Measurements from ENCODE around the gene ZCCHC13.
"Not testable (repeated sequence)": the region's sequence is repeated elsewhere in the genome, so short reads cannot be mapped to it uniquely, and the experiment has no call there.

ZCCHC13 gene

GRCh38 chrX:74304016-74304415 lies at the start of gene ZCCHC13:
ZCCHC13 (plus strand) TSS chrX:74304180; CDS start chrX:74304267, 87 bp downstream.
- DNase-seq = no peak

GRCh38 chrX:74258111-74258510 lies 45.9 kb upstream of the ZCCHC13 start:
- DNase-seq = not testable (repeated sequence)

DNA sequence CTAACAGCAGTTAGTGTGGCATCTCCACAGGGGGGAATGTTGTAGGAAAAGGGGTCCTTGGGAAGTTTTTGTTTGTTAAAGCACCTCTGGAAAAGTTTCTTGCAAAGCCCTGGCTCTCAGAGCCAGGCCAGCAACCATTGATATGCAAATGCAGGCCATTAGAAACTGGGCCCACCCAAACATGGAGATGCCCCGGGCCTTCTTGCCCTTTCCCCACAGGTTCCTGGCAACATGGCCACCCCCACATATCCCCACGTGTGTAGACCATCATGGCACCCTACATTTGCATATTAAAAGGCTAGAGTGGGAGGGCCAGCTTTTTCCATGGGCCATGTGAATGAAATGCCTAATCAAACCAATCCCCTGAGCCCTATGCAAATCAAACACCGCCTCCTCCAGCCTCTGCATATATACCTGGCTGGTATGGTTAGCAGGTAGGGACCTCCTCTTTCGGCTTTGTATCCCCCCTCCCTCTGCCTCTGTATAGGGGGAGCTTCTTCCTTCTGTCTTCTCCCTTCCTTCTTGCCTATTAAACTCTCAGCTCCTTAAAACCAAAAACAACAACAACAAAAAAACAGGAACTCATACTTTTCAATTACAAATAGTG lies 44.0 kb upstream of the ZCCHC13 start:
- DNase-seq = no peak

GRCh38 chrX:74262452-74263209 lies 41.3 kb upstream of the ZCCHC13 start:
- no peak for DNase-seq

GRCh38 chrX:74270393-74270792 lies 33.6 kb upstream of the ZCCHC13 start:
- no peak for DNase-seq

- no peak for DNase-seq
These were observed 31.8 kb upstream of the ZCCHC13 start for GRCh38 chrX:74272230-74272629.

GRCh38 chrX:74274516-74274915 lies 29.5 kb upstream of the ZCCHC13 start:
- DNase-seq = no peak

- no peak for DNase-seq
These were observed 26.7 kb upstream of the ZCCHC13 start for GRCh38 chrX:74277320-74277719.

DNA sequence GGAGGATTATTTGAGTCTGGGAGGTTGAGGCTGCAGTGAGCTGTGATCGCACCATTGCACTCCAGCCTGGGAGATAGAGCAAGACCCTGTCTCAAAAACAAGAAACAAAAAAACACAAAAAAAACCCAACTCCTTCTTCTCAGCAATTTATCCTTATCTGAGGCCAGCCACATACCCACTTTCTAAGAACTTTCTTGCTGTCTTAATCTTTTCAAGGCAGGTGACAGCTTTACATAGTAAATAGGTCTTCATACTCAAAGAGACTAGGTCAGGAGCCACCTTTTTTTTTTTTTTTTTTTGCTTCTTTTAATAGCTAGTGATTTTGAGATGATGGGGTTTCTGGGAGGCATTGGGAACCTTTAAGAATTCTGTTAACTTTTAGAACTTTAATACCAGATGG lies 26.1 kb upstream of the ZCCHC13 start:
- no peak for DNase-seq

DNA sequence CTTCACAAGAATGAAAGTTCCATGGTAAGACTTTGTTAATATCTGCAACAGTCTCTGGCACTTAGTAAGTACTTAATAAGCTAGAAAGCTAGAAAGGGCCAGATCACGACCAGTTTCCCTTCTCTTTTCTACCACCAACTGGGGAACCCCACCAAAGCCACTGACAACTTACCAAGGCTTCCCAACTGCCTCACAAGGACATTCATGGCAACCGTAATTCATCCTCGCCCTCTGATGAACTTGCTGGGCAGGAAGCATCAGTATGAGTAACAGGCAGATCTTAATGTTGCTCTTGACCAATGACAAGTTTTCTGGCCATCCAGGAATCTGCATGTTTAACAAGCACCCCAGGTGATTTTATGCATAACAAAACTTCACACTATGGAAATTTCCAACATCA lies 23.2 kb upstream of the ZCCHC13 start:
- no peak for DNase-seq

DNA sequence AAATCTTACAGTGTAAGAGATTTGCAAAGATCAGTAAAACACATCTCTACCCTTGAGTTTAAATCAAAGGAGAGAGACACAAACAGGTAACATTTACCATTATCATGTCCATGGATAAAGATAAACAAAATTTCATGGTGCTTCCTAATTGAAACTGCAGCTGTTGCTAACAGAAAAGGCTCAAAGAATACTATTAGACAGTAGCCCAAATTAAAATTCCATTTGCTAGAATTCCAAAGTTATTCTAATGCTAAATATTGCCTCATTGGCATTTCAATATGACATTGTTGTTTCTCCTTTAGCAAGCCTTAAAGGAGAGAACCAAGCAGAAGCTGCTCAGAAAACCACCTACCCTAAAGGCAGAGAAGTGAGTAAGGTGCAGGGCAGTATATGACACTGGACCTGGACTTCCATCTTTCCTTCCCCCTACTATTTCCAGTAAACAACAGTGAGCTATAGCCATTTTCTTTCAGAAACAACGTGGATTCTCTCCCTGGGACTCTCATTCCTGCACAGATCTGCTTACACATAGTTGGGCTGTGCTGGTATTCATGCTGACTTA lies 19.5 kb upstream of the ZCCHC13 start:
- DNase-seq = no peak

DNA sequence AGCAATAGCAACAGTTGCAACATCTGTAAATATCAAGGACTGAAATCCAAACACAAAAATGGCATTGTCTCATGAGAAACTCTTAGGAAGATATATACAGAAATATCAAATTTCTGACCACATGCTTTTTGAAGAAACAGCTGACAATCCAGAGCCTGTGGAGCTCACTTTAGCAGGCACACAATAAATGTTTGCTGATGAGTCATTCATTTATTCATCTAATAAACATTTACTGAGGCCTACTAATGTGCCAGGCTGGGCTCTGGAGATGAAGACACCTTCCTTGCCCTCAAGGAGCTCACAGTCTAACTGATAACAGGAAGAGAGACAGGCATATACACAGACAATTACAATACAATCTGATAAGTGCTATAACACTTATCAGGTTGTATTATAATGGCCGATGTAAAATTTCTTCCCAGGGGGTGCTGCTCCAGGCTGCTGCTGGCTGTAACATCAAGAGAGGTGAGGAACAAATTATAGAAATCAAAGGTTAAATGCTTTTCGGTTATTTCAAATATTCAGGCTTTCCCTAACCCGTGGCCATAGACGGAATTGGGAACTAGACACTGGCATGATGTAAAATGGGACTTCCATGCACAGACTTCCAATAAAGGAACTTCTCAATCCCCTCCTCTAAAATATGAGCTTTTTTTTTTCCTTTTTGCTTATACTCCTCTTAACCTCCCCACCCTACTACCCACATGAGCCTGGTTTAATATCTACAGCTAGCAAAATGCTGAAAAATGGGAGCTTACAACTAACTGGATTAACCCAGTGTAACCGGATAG lies 16.8 kb upstream of the ZCCHC13 start:
- no peak for DNase-seq

GRCh38 chrX:74291577-74291963 lies 12.4 kb upstream of the ZCCHC13 start:
- DNase-seq = no peak

- DNase-seq = peak; percentile 90
These were observed 11.8 kb upstream of the ZCCHC13 start for GRCh38 chrX:74291964-74292807.

- no peak for DNase-seq
These were observed 11.2 kb upstream of the ZCCHC13 start for GRCh38 chrX:74292808-74293123.

DNA sequence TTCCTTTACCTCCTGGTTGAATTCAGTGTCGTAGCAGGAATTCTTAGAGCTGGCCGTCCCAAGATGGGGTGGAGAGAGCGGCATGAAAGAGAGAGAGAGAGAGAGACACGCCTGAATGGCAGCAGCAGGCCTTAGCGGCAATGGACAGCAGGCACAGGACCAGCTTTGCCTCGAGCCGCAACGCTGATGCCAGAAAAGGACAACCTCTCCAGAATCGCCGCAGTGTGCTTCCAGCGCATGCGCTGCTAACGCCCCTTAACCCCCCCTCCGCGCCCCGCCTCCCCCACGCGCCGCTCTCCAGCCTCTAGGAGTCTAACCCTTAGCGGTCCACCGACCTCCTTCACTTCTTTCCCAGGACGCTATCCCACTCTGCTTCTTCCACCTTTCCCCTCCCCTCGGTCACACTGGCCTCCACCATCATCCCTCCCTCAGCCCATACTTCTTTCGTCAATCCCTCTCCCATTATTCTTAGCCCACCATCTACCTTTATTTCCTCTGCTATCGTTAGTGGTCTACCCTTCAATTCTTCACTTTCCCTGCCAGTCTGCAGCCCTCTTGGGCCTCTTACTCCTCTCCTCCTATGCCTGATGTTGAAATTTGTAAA lies 10.5 kb upstream of the ZCCHC13 start:
- peak; percentile 74 for DNase-seq

GRCh38 chrX:74295101-74295500 lies 8.9 kb upstream of the ZCCHC13 start:
- no peak for DNase-seq

GRCh38 chrX:74297766-74298165 lies 6.2 kb upstream of the ZCCHC13 start:
- no peak for DNase-seq

- DNase-seq = no peak
These were observed 3.1 kb upstream of the ZCCHC13 start for GRCh38 chrX:74300869-74301268.

DNA sequence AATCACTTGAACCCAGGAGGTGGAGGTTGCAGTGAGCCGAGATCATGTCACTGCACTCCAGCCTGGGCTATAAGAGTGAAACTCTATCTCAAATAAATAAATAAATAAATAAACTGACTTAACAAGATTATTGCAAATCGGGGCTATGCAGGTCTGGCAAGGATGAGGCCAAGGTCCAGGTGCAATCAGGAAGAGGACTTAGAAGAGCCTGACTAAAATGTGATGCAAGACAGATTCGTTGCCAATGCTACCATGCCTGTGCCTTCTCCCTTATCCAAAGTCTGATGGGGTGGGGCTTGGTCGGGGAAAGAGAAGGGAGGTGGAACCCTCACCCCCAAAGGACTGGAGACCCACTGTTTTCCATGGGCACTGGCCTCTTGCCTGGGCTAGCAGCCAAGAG lies 14.7 kb downstream of the ZCCHC13 start:
- DNase-seq = no peak

DNA sequence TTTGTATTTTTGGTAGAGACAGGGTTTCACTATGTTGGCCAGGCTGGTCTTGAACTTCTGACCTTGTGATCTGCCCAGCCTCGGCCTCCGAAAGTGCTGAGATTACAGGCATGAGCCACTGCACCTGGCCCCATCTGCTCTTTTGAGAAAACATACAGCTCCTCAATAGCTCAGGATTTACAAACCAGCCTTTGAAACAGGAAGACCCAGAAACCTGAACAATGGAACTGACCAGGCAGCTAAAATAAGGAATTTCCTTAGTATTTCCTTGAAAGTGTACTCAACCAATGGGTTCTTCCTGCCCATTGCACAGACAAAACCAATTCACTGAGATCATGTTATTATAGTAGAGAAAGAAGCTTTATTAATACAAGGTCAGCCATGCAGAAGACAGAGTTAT lies 15.3 kb downstream of the ZCCHC13 start:
- not testable (repeated sequence) for DNase-seq

DNA sequence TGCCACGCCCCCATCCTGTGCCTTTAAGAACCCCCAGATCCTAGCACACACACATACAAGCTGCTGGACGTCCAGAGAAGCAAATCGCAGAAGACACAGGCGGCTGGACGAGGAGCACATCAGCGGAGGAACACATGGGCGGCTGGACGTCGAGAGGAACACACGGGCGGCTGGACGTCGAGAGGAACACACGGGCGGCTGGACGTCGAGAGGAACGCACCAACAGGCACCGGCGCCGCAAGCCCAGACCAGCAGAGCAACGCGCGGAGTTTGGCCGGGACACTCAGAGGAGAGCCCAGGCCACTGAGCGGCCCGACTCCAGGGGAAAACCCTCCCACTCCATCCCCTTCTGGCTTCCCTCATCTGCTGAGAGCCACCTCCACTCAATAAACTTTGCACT lies 17.2 kb downstream of the ZCCHC13 start:
- no peak for DNase-seq
